Epithelial cell of esophagus (primary cell): ENCODE results near the gene CPLANE2.

Source experiments
- DNase-seq: peaks from one replicate; pipeline ENCODE4 v3.0.0; 2010; ENCODE audit warnings: low read depth
- H3K4me3 ChIP-seq: 2 replicates; pipeline ENCODE4 v1.5.1; 2011; ENCODE audit warnings: mild to moderate bottlenecking, low read length, control low read depth
- CTCF ChIP-seq: IDR thresholded peaks from 2 replicates; pipeline ENCODE4 v1.5.1; 2011; ENCODE audit warnings: low read depth, mild to moderate bottlenecking, low read length, control low read depth, inconsistent platforms; ENCODE audit not compliant: insufficient read depth; ENCODE audit errors: missing control alignments

Gene CPLANE2

DNA sequence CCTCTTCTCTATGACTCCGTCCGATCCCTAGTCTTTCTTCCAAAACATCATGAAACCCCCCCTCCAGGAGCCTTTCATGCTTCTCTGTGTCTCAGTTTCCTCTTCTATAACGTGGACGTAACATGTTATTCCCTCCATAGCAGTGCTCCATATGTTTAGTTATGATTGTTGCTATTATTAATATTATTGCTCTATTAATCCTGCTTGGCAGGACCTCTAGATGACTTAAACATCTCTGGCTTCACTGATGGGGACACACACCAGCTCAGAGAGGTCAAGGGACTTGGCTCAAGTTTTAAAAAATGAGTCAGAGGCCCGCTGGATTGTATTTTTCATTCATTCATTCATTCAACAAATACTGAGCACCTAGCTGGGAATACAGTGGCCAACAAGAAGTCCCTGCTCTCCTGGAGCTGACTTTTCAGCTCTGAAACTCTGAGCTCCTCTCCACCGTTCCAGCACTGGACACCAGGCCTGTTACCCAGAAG, 404 bp upstream of the CPLANE2 start:
- TF ChIP-seq CTCF: no peak
- no peak for DNase-seq
- H3K4me3 ChIP-seq: peak overlapping the region; percentile 13

GRCh38 chr1:16235944-16236510, 956 bp downstream of the CPLANE2 start:
- H3K4me3 ChIP-seq: peak overlapping the region; percentile 72
- peak; percentile 75 for DNase-seq

DNA sequence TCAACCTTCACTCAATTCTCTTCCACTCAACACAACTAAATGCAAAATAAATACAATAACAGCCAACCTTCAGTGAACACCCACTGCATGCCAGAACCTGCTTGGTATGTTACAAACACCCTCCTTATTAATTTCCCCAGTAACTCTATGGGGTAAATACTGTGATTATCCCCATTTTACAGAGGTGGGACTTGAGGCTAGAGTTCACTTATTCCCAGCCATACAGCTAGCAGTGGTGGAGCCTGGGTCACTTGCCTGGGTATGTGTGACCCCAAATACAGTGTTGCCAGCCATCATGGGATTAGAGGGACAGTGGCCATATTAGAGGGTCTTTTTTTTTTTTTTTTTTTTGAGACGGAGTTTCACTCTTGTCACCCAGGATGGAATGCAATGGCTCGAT, 1.6 kb downstream of the CPLANE2 start:
- no peak for DNase-seq
- no peak for TF ChIP-seq CTCF
- no peak overlapping the region for H3K4me3 ChIP-seq

More at GRCh38 chr1:16235944-16236510, 956 bp downstream of the CPLANE2 start:
- peak; percentile 51 for TF ChIP-seq CTCF

DNA sequence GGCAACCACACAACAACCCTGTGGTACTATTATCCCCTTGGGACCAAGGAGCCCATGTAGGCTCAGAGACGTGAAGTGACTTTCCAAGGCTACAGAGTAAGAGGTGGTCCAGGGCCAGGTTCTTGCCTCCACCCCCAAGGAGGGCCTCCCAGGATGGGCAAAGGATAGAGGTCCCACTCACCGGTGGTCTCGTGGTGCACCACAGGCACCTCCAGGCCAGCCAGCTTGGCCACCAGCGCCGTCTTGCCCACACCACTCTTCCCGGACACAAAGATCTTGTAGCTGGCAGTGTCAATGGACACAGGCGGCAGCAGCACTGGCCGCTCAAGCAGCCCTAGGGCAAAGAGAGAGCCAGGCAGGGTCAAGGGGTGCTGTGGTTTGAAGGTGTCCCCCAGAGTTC, 3.6 kb downstream of the CPLANE2 start:
- TF ChIP-seq CTCF: no peak
- no peak for DNase-seq
- H3K4me3 ChIP-seq: no peak overlapping the region

DNA sequence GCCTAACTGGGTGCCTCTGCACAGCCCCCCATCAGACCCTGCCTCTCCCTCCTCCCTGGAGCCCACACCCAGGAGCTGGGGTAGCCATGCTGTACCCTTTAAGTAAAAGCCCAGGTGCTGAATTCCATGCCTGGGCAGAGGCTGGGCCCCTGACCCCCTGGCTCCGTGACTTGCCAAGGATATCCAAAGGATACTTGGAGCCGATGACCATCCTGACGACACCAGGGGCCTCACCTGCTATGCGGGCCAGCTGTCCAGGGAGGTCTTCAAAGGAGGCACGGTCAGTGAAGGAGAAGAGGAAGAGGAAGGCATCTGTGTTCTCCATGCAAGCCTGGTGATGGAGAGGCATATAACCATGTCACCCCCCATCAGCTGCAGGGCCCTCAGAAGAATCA, 4.7 kb downstream of the CPLANE2 start:
- DNase-seq: no peak
- TF ChIP-seq CTCF: no peak
- no peak overlapping the region for H3K4me3 ChIP-seq

DNA sequence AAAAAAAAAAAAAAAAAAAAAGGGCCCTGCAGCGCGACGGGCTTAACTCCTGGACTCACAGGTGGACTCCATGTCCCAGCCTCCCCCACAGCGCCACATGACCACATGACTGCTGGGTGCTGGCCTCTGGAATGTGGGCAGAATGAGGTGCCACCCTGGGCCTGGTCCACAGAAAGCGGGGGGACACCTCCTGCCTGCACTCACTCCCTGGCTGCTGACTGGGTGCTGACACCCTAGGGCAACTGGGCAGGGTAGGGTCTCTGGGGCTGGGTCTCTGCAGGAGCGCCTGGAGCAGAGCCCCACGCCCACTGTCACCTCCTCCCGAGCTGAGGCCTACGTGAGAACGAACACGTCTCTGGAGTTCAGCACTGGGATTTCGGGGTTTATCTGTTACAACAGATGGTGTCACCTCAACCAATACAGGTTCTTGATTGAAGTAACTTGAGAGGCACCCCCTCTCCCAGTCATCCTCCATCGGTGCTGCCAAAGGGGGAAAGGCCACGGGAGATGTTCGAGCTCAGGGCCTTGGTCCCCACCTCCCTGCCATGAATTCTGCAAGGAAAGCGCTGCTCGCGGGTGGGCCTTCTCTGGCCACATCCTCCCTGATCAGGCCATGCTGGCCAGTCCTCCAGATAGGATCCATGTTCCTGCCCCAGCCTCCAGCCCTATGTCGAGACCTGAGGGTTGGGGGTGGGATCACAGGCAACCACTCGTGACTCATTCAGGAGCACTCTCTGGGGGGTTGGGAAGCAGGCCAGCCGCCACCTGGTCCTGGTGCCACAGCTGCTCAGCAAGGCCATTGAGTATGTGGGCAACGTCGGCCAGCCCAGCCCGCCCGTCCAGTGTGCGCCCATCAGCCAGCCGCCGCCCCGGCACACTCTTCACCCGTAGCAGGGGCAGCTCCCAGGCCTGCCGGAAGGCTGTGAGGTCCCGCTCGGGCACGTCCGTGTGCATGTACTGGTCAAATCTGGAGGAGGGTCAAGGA, 5.4 kb downstream of the CPLANE2 start:
- TF ChIP-seq CTCF: no peak
- DNase-seq: no peak
- no peak overlapping the region for H3K4me3 ChIP-seq
